ENCODE results near the gene KCNJ5.

Gene KCNJ5

GRCh38 chr11:128943428-128943976 is 52.3 kb downstream of the KCNJ5 start:
- Histone ChIP-seq H3K27ac (ENCODE audit: low read length) (no peak overlapping the region), H2AFZ (ENCODE audit: low read depth, low read length) (no peak overlapping the region), H3K4me2 (ENCODE audit: insufficient read depth, low read length) (no peak overlapping the region), H3K27me3 (ENCODE audit: insufficient read depth, low read length, poor library complexity) (no peaks in the 10 kb centered on the region), H3K9me3 (ENCODE audit: insufficient read depth, low read length, severe bottlenecking) (no peaks in the 10 kb centered on the region), H3K4me3 (ENCODE audit: low read depth in 1 of 2, low read length in 2 of 2) (no peak overlapping the region), H3K4me1 (ENCODE audit: insufficient read depth, low read length) (no peaks in the 10 kb centered on the region), H4K20me1 (ENCODE audit: insufficient read depth, low read length) (no peaks in the 10 kb centered on the region), H3K9ac (ENCODE audit: low read depth, low read length) (no peak overlapping the region), H3K79me2 (ENCODE audit: insufficient read depth, low read length) (no peaks in the 10 kb centered on the region), H3K36me3 (ENCODE audit: insufficient read depth, low read length) (no peaks in the 10 kb centered on the region)
- DNase-seq (no peak), ATAC-seq (ENCODE audit: insufficient read depth, low read depth) (no peak)
- no peak for TF ChIP-seq CTCF (IDR thresholded peaks at IDR 0.05; ENCODE audit: borderline replicate concordance, extremely low read depth, low read length, poor library complexity, severe bottlenecking)
- TF ChIP-seq EZH2 (IDR thresholded peaks at IDR 0.05; ENCODE audit: borderline replicate concordance, low read depth, low read length, severe bottlenecking): no peak

GRCh38 chr11:128946648-128947047 is 55.5 kb downstream of the KCNJ5 start:
- H3K9me3 ChIP-seq (ENCODE audit: insufficient read depth, low read length, severe bottlenecking): no peaks in the 10 kb centered on the region
- no peak overlapping the region for H3K27ac ChIP-seq (ENCODE audit: low read length)
- no peak overlapping the region for H3K9ac ChIP-seq (ENCODE audit: low read depth, low read length)
- no peak overlapping the region for H2AFZ ChIP-seq (ENCODE audit: low read depth, low read length)
- TF ChIP-seq EZH2 (IDR thresholded peaks at IDR 0.05; ENCODE audit: borderline replicate concordance, low read depth, low read length, severe bottlenecking) (no peak), CTCF (IDR thresholded peaks at IDR 0.05; ENCODE audit: borderline replicate concordance, extremely low read depth, low read length, poor library complexity, severe bottlenecking) (no peak)
- no peak overlapping the region for H3K4me3 ChIP-seq (ENCODE audit: low read depth in 1 of 2, low read length in 2 of 2)
- DNase-seq (no peak), ATAC-seq (ENCODE audit: insufficient read depth, low read depth) (no peak)
- no peak overlapping the region for H3K4me2 ChIP-seq (ENCODE audit: insufficient read depth, low read length)
- no peaks in the 10 kb centered on the region for H3K27me3 ChIP-seq (ENCODE audit: insufficient read depth, low read length, poor library complexity)
- H3K4me1 ChIP-seq (ENCODE audit: insufficient read depth, low read length): no peaks in the 10 kb centered on the region
- no peaks in the 10 kb centered on the region for H3K79me2 ChIP-seq (ENCODE audit: insufficient read depth, low read length)
- no peaks in the 10 kb centered on the region for H3K36me3 ChIP-seq (ENCODE audit: insufficient read depth, low read length)
- H4K20me1 ChIP-seq (ENCODE audit: insufficient read depth, low read length): no peaks in the 10 kb centered on the region

GRCh38 chr11:128947773-128948172 is 56.6 kb downstream of the KCNJ5 start:
- no peaks in the 10 kb centered on the region for H3K4me1 ChIP-seq (ENCODE audit: insufficient read depth, low read length)
- no peaks in the 10 kb centered on the region for H3K36me3 ChIP-seq (ENCODE audit: insufficient read depth, low read length)
- no peaks in the 10 kb centered on the region for H3K9me3 ChIP-seq (ENCODE audit: insufficient read depth, low read length, severe bottlenecking)
- H2AFZ ChIP-seq (ENCODE audit: low read depth, low read length): no peak overlapping the region
- DNase-seq (no peak), ATAC-seq (ENCODE audit: insufficient read depth, low read depth) (no peak)
- H3K4me2 ChIP-seq (ENCODE audit: insufficient read depth, low read length): no peak overlapping the region
- no peak overlapping the region for H3K4me3 ChIP-seq (ENCODE audit: low read depth in 1 of 2, low read length in 2 of 2)
- no peaks in the 10 kb centered on the region for H3K79me2 ChIP-seq (ENCODE audit: insufficient read depth, low read length)
- TF ChIP-seq CTCF (IDR thresholded peaks at IDR 0.05; ENCODE audit: borderline replicate concordance, extremely low read depth, low read length, poor library complexity, severe bottlenecking): no peak
- TF ChIP-seq EZH2 (IDR thresholded peaks at IDR 0.05; ENCODE audit: borderline replicate concordance, low read depth, low read length, severe bottlenecking): no peak
- H4K20me1 ChIP-seq (ENCODE audit: insufficient read depth, low read length): no peaks in the 10 kb centered on the region
- H3K9ac ChIP-seq (ENCODE audit: low read depth, low read length): no peak overlapping the region
- H3K27ac ChIP-seq (ENCODE audit: low read length): no peak overlapping the region
- no peaks in the 10 kb centered on the region for H3K27me3 ChIP-seq (ENCODE audit: insufficient read depth, low read length, poor library complexity)

- Histone ChIP-seq H4K20me1 (ENCODE audit: insufficient read depth, low read length) (no peaks in the 10 kb centered on the region), H3K79me2 (ENCODE audit: insufficient read depth, low read length) (no peaks in the 10 kb centered on the region), H3K9ac (ENCODE audit: low read depth, low read length) (no peak overlapping the region), H3K27me3 (ENCODE audit: insufficient read depth, low read length, poor library complexity) (no peaks in the 10 kb centered on the region), H3K4me2 (ENCODE audit: insufficient read depth, low read length) (no peak overlapping the region), H3K9me3 (ENCODE audit: insufficient read depth, low read length, severe bottlenecking) (no peaks in the 10 kb centered on the region), H3K4me1 (ENCODE audit: insufficient read depth, low read length) (no peaks in the 10 kb centered on the region), H3K4me3 (ENCODE audit: low read depth in 1 of 2, low read length in 2 of 2) (no peak overlapping the region), H3K36me3 (ENCODE audit: insufficient read depth, low read length) (no peaks in the 10 kb centered on the region), H2AFZ (ENCODE audit: low read depth, low read length) (no peak overlapping the region), H3K27ac (ENCODE audit: low read length) (no peak overlapping the region)
- DNase-seq: no peak
- no peak for TF ChIP-seq EZH2 (IDR thresholded peaks at IDR 0.05; ENCODE audit: borderline replicate concordance, low read depth, low read length, severe bottlenecking)
- TF ChIP-seq CTCF (IDR thresholded peaks at IDR 0.05; ENCODE audit: borderline replicate concordance, extremely low read depth, low read length, poor library complexity, severe bottlenecking): peak; percentile 43
- ATAC-seq (ENCODE audit: insufficient read depth, low read depth): peak; percentile 57; the same call in 2 of the 3 replicates
Measured at GRCh38 chr11:128948583-128948982, 57.4 kb downstream of the KCNJ5 start.
